GM19463 (cell line): ENCODE data around the gene RPP38.

Source experiments
- ATAC-seq: cut with Tn5 transposase; IDR thresholded peaks from one replicate; pipeline ENCODE4 v1.9.1; 2021; ENCODE audit warnings: mild to moderate bottlenecking, moderate library complexity; ENCODE audit not compliant: unreplicated experiment

The RPP38 gene, protein sequence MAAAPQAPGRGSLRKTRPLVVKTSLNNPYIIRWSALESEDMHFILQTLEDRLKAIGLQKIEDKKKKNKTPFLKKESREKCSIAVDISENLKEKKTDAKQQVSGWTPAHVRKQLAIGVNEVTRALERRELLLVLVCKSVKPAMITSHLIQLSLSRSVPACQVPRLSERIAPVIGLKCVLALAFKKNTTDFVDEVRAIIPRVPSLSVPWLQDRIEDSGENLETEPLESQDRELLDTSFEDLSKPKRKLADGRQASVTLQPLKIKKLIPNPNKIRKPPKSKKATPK

DNA sequence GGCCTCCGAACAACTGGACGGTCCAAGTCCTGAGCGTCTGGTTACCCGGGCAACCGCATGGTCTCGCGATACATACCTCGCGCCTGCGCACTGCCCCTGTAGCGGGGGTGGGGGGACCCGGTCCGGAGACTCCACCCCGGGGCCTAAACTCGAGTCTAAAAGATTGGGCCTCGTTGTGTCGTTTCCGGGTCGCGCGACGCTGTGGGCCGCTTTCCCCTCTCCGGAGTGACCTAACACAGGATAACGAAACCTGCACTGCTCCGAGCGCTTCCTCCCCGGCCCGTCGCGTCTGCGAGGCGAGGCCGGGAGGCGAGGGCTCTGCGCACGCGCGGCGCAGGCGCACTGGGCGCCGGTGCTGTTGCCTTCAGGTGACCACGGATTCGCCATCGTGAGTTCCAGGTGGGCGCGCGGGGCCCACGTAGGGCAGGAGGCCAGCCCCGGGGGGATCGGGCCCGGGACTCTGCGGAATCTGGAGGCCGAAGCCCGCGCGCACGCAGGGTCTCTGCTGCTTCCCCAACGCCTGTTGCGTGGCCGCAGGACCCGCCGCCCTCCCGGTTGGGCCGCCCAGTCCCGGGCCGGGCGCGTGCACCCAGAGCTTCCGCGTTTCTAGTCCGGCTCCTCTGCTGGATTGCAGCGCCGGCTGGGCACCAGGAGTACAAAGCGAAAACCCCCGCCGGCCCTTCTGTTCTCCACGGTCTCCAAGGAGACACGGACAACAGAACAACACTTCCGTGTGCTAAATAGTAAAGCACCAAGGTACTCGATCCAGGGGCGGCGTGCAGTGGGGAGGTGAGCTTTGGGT, at the start of gene RPP38:
TSS of gene RPP38 (plus strand) at position 345 of the 802 bp plus-strand sequence. CDS start 5,960 bp downstream, outside the sequence.
- ATAC-seq, result peak; percentile 85

DNA sequence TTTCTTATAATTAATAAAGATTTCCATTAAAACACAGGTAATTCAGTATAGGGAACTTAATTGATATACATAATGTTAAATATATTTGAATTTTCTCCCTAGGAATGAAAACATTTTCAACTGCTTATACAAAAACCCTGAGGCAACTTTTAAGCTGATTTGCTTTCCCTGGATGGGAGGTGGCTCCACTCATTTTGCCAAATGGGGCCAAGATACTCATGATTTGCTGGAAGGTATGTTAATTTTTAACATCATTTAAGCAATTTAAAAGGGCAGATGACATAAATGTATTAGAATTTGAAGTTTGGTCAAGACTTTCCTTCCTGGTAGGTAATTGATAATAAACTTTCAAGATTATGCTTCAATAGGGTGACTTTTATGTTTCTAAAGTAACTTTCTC, 47.6 kb upstream of the RPP38 start:
- ATAC-seq, result no peak

DNA sequence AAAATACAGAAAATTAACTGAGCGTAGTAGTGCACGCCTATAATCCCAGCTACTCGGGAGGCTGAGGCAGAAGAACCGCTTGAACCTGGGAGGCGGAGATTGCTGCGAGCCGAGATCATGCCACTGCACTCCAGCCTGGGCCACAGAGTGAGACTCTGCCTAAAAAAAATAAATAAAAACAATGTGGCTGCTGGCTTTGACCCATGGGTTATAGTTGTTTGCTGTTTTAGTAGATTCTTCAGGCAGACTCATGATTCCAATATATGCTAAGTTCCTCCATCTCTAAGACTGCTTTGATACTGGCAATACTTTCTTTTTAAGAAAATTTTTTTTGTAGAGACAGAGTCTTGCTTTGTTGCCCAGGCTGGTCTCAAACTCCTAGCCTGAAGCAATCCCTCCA, 45.0 kb upstream of the RPP38 start:
- ATAC-seq, result no peak

DNA sequence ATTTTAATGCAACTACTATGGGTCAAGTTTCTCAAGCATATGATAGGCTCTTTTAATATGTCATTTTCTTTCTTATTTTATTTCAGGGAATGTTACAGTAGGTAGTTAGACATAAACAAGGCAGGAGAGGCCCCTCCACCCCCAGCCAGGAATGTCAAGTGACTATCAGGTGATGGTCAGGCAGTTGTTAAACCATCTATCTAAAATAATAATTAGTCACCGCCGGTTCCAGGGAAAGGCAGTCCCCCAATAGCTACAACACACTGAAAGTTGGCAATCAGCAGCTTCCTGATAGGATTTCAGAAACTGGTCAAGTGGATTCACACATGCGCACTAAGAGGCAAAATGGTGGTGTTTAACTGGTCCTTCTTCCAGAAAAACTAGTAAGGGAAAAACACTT, 44.1 kb upstream of the RPP38 start:
- ATAC-seq, result no peak

DNA sequence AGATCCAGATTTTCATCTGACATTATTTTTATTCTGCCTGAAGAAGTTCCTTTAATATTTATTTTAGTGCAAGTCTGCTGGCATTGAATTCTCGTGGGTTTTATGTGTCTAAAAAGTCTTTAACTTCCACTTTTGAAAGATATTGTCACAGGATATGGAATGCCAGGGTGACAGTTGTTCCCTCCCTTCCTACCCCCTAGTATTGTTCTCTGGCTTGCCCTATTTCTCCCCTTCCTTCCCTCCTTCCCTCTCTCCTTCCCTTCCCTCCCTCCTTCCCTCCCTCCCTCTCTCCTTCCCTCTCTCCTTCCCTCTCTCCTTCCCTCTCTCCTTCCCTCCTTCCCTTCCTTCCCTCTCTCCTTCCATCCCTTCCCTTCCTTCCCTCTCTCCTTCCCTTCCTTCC, 38.5 kb upstream of the RPP38 start:
- no peak for ATAC-seq

DNA sequence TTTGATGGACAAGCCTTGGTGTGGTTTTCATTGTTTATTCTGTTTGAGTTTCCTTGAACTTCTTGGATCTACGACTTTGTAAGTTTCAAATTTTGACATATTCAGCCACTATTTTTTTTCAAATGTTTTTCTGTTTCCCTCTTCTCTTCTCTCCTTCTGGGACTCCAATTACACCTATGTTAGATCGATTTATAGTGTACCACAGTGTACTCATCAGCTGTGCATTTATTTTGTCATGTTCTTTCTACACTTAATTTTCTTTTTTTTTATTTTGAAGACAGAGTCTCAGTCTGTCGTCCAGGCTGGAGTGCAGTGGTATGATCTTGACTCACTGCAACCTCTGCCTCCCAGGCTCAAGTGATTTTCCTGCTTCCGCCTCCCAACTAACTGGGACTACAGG, 37.2 kb upstream of the RPP38 start:
- no peak for ATAC-seq

DNA sequence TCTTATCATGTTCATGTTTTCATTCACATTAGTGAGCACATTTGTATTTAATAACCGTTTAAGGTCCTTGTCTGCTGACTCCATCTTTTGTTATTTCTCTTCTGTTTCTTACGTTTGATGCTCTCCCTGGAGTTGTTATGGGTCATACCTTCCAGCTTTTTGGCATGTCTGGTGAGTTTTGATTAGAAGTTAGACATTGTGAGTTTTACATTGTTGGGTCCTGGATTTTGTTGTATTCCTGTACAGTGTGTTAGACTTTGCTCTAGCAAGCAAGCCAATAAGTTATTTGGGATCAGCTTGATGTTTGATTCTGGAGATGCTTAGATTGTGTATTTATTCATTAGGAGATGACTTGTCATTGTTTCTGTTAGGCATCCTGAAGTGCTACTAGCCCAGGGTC, 36.5 kb upstream of the RPP38 start:
- ATAC-seq, result no peak

DNA sequence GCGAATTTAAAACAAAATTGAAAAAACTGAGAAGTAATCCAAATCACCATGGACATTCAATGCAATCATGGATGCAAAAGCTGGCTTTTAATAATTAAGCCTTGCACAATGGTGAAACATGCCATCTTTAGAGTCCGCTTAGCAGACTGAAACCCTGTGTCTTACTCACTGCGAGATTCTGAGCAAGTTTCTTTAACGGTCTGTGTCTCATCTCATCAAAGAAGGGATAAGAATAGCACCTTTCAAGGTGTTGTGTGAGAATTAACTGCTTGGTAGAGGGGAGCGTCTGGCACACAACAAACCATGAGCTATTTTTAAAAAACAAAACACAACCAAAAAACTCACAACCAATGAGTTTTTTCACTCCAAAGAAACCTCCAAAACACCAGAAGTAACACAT, 30.0 kb upstream of the RPP38 start:
- ATAC-seq, result no peak

DNA sequence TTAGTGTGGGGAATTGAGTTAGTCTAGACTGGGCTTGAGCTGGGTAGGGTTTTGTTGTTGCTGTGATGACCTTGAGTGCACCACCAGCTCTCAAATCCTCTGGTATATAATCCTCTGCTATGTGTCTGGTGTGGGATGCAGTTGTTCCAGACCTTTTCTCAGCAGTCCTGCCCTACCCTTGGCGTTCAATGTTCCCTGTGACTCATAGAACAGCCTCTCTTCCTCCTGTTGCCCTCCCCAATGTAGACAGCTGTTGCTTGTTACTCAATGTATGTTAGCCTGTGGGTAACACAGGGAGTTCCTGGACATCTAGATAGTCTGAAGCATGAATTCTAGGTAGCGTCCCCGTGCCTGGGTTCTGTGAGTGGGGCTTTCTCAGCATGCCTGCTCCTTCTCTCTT, 28.4 kb upstream of the RPP38 start:
- ATAC-seq, result no peak

DNA sequence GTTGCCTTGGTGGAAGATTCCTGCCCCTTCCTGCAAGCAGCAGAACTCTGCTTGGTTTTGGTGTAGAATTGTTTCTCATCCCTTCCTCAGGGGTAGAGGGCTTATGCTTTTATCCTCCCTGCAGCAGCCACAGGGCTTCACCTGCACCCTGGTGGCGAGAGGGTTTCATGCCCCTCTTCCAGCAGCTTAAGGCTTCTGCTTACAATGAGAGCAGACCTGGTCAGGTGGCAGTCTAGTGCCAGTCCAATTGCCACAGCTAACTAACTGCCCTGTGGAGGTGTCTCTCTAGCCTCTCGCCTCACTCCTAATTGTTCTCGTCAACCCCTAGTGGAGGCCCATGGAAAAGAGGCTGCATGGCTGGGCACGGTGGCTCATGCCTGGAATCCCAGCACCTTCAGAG, 27.9 kb upstream of the RPP38 start:
- ATAC-seq, result no peak

DNA sequence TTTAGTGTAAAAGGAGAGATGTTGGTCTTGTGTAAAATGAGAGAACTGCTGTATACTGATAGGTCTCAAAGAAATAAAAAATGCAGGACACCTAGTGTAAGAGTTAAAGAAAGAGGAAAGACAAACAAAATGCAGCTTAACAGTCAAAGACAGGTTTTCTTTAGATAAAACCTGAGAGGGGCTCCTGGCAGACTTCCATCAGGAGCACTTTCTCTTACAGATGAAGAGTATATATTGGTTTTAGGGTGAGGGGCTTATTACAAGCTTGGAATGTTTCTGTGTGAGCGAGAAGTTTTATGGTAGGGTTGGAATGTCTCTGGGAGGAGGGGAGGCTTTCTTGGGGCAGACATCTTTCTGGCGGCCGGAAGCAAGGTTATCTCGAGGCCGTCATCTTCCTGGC, 24.8 kb upstream of the RPP38 start:
- ATAC-seq, result no peak

DNA sequence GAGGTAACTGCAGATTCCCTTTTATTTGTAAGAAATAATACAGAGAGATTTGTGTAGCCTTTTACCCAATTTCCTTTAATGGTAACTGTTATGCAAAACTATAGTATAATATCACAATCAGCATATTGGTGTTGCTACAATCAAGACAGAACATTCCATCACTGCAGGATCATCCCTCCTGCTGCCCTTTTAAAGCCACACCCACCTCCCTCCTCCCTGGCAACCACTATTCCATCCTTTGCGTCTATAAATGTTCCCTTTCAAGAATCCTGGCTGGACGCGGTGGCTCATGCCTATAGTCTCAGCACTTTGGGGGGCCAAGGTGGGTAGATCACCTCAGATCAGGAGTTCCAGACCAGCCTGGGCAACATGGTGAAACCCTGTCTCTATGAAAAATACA, 21.7 kb upstream of the RPP38 start:
- ATAC-seq, result no peak

DNA sequence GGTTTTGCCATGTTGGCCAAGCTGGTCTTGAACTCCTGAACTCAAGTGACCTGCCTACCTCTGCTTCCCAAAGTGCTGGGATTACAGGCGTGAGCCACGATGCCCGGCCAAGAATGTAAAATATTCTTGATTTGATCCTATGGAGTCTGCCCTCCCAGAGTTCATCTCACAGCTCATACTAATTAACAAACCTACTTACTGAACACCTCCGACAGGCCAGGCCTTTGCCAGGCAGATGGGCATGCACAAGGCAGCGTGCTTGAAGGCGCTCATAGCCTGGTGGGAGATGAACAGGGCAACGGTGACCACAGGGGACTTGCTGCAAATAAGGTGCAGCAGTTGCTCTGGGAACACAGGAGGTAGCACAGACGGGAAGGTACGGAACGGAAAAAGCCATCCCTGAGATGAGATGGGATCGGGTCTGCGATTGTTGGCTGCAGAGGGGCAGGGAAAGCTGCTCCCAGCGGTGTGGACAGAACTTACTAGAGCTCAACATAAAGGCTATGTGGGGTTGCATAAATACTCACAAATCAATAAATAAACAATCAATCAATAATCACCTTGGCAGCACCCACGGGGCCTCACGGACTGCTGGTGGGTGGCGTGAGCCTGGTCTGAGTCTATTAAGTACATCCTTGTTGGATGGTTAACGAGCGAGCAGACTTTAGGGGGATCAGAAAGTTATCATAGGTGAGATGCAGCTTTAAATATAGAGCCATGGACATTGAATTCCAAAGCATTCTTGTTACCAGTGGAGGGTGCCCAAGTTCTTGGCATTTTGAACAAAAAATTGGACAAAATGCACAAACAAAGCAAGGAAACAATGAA, 13.3 kb upstream of the RPP38 start:
- no peak for ATAC-seq

DNA sequence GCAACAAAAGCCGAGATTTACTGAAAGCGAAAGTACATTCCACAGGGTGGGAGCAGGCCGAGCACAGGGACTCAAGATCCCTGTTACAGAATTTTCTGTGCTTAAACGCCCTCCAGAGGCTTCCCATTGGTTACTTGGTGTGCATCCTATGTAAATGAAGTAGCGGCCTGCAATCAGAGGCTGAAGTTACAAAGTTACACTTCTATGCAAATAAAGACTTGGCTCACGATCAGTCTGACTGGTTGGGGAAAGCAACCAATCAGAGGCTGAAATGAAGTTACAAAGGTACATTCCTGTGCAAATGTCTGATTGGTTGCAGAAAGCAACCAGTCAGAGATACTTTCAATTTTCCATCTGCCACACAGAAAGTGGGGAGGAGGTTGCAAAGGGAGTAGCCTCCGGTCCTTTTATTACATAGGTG, 12.6 kb upstream of the RPP38 start:
- ATAC-seq, result no peak

DNA sequence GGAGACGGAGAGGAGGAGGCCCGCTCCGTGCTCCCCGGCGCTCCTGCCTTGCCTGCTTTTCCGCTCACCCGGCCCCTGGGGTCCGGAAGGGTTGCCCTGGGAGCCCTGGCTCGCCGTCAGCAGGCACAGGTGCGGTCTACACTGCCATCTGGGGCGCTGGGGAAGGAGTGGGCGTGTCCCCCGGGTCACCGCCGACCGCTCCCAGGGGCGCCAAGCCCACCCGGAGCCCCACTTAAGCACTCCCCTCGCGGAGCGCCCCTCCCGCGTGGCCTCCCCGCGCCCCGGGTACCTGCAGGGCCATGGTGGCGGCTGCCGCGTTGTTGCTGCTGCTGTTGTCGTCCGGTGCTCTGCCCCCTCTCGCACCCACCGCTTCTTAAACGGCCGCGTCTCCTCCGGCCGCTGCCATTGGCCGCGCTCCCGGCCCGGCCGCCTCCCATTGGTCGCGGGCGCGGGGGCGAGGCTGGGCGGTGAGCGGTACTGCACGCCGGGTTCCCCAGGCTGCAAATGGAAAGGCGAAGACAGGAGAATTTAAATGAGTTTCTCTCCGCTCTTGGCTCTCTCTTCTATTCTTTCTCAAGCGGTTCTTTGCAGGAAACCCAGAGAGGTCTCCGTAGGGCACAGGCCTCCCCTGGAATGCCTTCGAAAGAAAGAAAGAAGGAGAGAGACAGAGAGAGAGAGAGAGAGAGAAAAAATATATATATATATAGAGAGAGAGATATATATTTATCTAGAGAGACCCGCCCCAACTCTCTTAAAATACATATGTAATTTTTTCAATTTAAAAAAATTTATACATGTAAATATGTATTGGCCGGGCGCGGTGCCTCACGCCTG, 8.5 kb upstream of the RPP38 start, which contains the start of gene ACBD7:
TSS of gene ACBD7 (minus strand) at position 349 of the 834 bp plus-strand sequence. CDS start at position 301, 48 bp downstream.
- peak; percentile 99 for ATAC-seq

DNA sequence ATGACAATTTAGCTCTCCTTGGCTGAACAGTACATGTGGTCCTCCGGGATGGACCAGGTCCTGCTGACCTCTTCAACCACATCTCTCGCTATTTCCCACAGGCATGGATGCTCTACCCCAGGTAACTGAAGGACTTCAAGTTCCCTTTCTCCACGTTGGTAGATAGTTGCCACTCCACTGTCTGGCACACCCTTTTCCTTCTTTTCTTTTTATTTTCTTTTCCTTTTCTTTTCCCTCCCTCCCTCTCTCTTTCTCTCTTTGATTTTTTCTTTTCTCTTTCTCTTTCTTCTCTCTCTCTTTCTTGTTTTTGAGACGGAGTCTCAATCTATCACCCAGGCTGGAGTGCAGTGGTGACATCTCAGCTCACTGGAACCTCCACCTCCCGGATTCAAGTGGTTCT, 5.7 kb upstream of the RPP38 start:
- no peak for ATAC-seq

DNA sequence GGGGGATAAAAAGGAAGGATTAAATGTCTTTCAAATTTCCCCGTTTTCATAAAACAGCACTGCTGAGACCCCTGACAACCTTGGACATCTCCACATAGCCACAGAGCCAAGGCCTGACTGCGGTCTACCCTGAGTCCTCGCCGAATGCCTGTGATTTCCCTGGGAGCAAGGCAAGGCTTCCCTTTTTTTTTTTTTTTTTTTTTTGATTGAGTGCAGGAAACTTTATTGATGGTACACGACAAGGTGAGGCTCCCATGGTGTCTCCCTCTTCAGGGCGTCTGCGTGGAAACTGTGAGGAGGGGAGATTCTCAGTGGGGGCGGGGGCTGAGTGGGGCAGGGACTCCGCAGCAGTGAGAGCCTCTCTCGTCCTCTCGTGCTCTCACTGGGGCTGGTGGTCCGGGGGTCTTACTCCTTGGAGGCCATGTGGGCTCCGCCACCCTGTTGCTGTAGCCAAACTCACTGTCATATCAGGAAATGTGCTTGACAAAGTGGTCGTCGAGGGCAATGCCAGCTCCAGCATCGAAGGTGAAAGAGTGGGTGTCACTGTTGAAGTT, 4.2 kb upstream of the RPP38 start:
- no peak for ATAC-seq

DNA sequence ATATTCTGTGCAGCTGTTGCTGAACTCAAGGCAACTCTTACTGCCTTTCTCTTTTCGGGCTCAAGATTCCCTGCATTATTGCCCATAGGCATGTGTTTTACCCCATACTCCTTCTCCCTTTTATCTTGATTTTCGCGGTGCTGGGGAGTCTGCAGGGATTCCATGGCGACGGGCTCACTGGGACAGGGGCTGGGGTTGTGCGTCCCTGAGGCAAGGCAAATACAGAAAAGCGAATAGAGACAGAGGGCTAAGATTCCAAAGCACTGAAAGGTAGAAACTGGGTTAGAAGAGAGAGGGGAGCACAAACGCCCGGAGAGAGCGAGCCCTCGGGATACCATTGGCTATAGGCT, 519 bp upstream of the RPP38 start:
- ATAC-seq, result peak; percentile 4

DNA sequence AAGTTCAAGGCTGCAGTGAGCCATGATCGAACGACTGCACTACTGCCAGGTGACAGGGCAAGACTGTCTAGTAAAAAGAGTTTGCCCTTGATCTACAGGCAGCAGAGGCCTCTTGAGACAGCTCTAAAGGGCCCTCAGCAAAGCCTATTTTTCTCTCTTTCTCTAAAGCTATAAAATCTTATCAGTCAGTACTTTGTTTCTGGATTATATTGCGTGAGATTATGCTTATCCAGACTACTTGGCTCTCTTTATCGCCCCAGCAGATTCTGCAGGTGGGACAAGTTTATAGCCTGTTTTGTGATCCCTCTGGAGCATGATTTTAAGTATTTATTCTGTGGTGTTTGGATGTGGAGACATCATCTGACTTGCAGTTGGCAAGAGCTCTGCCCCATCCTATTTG, 2.7 kb downstream of the RPP38 start:
- no peak for ATAC-seq

DNA sequence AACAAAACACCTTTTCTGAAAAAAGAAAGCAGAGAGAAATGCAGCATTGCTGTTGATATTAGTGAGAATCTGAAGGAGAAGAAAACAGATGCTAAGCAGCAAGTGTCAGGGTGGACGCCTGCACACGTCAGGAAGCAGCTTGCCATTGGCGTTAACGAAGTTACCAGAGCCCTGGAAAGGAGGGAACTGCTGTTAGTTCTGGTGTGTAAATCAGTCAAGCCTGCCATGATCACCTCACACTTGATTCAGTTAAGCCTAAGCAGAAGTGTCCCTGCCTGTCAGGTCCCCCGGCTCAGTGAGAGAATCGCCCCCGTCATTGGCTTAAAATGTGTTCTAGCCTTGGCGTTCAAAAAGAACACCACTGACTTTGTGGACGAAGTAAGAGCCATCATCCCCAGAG, 6.4 kb downstream of the RPP38 start:
- no peak for ATAC-seq
